HG03108 (cell line): Measurements from ENCODE around the gene SEC24B.
"Not testable (repeated sequence)": the region's sequence is repeated elsewhere in the genome, so short reads cannot be mapped to it uniquely, and the experiment has no call there.

Experiments used
- ATAC-seq: cut with Tn5 transposase; IDR thresholded peaks from one replicate; pipeline ENCODE4 v1.9.1; 2021; ENCODE audit warnings: moderate library complexity; ENCODE audit not compliant: unreplicated experiment

Gene SEC24B

DNA sequence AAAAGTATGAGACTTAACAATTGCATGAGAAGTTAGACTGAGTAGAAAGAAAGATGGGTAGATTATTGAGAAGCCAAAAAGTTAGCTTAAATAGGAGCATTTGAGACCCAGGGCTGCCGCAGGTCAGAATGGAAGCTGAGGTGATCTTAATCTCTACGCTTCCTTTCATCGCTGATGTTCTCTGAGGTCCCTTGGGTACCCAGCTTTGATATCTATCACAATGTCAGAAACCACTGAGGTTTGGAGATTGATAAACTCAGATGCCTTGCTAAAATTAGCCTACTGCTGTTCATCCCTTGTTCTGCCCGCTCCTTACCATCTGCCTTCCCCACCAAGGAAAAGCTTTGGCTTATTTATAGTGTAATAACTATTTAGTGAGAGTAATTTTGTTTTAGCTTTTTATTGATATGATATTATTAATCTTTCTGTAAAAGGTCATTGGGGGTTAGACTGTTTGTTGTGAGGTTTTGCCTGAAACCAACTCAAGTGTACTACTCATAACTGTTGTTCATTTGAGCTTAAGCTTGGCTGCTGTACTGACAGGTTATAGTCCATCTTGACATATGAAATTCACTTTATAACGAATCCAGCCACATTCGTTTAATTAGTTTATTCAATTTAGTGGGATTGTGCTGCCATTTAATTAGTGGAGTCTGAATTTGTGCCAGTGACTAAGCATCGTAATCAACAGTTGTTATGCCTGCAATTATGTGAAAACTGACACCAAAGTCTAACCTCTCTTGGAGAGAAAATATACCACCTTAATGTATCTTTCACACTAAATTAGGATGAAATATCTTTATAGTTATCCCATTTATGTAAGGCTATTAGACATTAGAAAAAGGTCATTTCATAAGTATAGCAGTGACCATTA lies 141.6 kb downstream of the SEC24B start:
- no peak for ATAC-seq

DNA sequence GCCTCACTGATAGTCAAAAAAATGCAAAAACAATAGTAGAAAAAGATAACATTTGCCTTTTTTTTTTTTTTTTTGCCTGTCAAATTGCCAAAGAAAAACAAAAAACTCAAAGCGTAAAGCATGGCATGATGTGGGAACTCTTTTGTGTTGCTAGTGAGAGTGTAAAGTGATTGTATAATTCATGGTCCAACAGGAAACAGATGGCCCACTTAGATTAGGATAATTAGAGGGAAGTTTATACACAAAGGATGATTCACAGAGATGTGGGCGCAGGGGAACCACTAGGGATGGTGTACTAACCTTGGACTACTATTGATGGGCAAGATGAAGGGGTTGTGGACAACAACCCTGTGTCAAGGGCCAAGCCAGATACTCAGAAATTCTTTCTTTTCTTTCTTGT lies 142.8 kb downstream of the SEC24B start:
- no peak for ATAC-seq

DNA sequence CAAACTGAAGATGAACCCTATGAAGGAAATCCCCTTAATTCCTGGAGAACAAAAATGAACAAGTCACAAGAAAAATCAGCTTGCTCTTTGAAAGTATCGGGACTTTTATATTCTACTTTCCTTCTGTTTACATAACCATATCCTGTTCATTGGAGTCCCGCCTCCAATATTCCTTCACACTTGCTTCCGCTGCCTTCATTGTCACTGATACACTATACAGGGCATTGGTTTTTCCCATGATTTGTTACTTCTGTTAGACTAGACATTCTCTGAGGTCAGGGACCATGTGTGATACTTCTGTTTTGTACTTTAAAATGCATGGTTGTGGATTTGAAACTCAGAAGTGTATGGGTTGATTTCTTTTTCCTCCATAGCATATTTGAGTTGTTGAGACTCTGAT lies 145.2 kb downstream of the SEC24B start:
- ATAC-seq = no peak

DNA sequence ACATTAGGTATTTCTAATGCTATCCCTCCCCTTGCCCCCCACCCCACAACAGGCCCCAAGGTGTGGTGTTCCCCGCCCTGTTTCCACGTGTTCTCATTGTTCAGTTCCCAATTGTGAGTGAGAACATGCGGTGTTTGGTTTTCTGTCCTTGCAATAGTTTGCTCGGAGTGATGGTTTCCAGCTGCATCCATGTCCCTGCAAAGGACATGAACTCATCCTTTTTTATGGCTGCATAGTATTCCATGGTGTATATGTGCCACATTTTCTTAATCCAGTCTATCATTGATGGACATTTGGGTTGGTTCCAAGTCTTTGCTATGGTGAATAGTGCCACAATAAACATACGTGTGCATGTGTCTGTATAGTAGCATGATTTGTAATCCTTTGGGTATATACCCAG lies 146.4 kb downstream of the SEC24B start:
- ATAC-seq = not testable (repeated sequence)

DNA sequence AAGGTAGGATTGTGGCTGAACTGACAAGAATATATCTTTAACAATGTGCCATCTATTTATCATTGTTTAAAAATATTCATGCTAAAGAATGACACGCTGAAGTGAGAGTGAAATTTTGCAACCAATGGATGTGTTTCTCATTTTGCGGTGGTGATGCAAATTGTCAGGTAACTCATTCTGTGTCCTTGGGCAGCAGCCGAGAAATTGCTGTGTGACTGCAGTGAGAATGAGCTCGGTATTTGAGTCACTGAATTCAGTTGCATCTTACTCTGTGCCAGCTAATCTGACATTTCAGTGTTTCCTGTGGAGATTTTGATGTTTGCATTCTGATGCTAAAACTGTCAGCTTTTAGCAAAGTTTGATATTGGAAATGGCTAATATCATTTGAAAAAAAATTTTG lies 154.6 kb downstream of the SEC24B start:
- peak; percentile 98 for ATAC-seq

DNA sequence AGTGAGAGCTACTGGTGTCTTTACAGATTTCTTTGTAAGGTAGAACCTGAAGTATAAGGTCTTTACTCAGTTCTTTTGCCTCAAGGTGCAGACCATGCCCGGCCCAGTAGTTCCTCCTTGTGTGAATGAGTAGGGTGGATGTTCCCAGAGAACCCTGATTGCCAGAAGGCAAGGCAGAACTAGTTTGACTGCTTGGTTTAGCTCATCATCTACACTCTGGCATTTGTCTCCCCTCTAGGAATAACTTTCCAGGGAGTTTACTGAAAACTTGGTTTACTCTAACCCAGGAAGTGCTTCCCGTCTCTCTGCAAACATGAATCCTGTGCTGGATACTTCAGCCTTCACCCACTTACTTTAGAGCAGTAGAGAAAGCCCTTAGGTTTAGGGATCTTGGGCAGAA lies 155.5 kb downstream of the SEC24B start:
- no peak for ATAC-seq

DNA sequence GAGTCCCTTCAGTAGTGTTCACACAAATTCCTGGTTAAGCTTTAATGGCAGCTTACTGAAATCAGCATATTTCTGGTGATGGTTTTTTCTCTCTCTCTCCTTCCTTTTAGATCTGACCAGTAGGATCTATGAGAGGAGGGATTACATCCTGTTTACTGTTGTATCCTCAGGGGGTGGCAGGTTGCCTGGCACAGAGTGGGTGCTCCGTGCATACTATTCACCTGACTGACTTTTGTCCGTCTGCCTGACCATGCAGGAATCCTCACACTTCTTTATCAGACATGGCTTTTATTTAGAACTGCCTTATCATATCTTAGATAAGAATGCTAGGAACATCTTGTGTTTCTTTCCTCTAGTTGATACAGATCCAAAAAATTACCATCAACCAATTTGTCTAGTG lies 156.0 kb downstream of the SEC24B start:
- ATAC-seq = no peak
